Measurements from ENCODE around the gene PCDH9.

Gene PCDH9

DNA sequence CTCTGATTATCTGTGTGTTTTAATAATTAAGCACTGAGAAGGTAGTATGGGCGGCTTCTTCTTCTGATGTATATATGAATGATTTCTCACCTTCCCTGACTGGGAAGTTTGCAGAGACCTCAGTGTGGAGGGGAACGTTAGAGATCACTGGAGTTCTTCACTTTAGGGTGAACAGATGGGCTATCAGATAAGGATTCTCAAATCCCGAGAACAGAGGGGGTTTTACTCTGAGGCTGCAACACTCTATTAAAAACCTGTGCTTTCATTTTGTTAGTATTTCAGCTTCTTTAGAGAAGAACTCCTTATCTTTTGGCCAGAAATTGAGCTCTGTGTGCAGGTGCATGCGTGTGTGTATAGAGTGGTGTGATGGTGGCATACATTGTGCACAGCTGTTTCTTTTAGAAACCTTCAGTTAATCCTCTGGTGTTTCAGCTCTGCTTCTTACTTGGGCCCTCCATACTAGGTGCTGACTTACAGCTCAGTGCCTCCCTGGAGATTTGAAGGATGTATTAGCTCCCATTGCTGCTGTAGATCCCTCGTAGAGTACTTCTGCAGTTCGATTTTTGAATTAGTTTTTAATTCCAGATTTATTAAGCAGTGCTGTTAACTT is 45.3 kb upstream of the PCDH9 start:
- Histone ChIP-seq H3K27me3 (ENCODE audit: insufficient read depth, poor library complexity, severe bottlenecking) (no peaks in the 10 kb centered on the region), H3K27ac (replicated peaks) (no peak overlapping the region), H3K4me3 (replicated peaks; ENCODE audit: insufficient read depth, low read length) (no peak overlapping the region)
- TF ChIP-seq POLR2AphosphoS5 (IDR thresholded peaks at IDR 0.05; ENCODE audit: low read depth) (no peak), GABPA (IDR thresholded peaks at IDR 0.05; ENCODE audit: low read depth) (no peak), SPI1 (IDR thresholded peaks at IDR 0.05; ENCODE audit: borderline replicate concordance, low read depth) (no peak)
- TF ChIP-seq, protein P1, sequence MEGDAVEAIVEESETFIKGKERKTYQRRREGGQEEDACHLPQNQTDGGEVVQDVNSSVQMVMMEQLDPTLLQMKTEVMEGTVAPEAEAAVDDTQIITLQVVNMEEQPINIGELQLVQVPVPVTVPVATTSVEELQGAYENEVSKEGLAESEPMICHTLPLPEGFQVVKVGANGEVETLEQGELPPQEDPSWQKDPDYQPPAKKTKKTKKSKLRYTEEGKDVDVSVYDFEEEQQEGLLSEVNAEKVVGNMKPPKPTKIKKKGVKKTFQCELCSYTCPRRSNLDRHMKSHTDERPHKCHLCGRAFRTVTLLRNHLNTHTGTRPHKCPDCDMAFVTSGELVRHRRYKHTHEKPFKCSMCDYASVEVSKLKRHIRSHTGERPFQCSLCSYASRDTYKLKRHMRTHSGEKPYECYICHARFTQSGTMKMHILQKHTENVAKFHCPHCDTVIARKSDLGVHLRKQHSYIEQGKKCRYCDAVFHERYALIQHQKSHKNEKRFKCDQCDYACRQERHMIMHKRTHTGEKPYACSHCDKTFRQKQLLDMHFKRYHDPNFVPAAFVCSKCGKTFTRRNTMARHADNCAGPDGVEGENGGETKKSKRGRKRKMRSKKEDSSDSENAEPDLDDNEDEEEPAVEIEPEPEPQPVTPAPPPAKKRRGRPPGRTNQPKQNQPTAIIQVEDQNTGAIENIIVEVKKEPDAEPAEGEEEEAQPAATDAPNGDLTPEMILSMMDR (IDR thresholded peaks at IDR 0.05; ENCODE audit: insufficient read depth, low read length), result no peak
- TF ChIP-seq, protein P2, sequence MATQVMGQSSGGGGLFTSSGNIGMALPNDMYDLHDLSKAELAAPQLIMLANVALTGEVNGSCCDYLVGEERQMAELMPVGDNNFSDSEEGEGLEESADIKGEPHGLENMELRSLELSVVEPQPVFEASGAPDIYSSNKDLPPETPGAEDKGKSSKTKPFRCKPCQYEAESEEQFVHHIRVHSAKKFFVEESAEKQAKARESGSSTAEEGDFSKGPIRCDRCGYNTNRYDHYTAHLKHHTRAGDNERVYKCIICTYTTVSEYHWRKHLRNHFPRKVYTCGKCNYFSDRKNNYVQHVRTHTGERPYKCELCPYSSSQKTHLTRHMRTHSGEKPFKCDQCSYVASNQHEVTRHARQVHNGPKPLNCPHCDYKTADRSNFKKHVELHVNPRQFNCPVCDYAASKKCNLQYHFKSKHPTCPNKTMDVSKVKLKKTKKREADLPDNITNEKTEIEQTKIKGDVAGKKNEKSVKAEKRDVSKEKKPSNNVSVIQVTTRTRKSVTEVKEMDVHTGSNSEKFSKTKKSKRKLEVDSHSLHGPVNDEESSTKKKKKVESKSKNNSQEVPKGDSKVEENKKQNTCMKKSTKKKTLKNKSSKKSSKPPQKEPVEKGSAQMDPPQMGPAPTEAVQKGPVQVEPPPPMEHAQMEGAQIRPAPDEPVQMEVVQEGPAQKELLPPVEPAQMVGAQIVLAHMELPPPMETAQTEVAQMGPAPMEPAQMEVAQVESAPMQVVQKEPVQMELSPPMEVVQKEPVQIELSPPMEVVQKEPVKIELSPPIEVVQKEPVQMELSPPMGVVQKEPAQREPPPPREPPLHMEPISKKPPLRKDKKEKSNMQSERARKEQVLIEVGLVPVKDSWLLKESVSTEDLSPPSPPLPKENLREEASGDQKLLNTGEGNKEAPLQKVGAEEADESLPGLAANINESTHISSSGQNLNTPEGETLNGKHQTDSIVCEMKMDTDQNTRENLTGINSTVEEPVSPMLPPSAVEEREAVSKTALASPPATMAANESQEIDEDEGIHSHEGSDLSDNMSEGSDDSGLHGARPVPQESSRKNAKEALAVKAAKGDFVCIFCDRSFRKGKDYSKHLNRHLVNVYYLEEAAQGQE (IDR thresholded peaks at IDR 0.05; ENCODE audit: insufficient replicate concordance, low read depth), result no peak
- no peak for DNase-seq (ENCODE audit: low read depth in 1 of 2, low spot score in 1 of 2)

DNA sequence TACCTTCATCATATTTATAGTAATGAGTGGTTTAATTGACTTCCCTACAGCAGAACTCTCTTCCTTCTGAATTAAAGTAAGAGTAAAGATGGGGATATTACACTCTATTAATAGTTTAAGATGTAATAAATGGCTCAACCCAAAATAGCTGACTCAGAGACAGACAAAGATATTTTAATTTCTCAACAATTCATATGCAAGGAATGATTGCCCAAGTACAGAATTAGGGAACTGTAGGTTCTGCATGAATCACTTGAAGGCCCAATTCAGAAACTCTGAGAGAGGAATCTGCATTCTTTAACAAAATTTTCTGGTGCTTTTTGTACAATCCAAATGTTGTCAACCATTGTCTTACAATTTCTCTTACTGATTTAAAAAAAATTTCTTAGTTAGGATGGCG is 42.9 kb upstream of the PCDH9 start:
- TF ChIP-seq SPI1 (IDR thresholded peaks at IDR 0.05; ENCODE audit: borderline replicate concordance, low read depth) (no peak), GABPA (IDR thresholded peaks at IDR 0.05; ENCODE audit: low read depth) (no peak), POLR2AphosphoS5 (IDR thresholded peaks at IDR 0.05; ENCODE audit: low read depth) (no peak)
- TF ChIP-seq, protein P1 (IDR thresholded peaks at IDR 0.05; ENCODE audit: insufficient read depth, low read length), result no peak
- TF ChIP-seq, protein P2 (IDR thresholded peaks at IDR 0.05; ENCODE audit: insufficient replicate concordance, low read depth), result no peak
- DNase-seq (ENCODE audit: low read depth in 1 of 2, low spot score in 1 of 2), result no peak
- Histone ChIP-seq H3K27me3 (ENCODE audit: insufficient read depth, poor library complexity, severe bottlenecking) (no peaks in the 10 kb centered on the region), H3K27ac (replicated peaks) (no peak overlapping the region), H3K4me3 (replicated peaks; ENCODE audit: insufficient read depth, low read length) (no peak overlapping the region)

DNA sequence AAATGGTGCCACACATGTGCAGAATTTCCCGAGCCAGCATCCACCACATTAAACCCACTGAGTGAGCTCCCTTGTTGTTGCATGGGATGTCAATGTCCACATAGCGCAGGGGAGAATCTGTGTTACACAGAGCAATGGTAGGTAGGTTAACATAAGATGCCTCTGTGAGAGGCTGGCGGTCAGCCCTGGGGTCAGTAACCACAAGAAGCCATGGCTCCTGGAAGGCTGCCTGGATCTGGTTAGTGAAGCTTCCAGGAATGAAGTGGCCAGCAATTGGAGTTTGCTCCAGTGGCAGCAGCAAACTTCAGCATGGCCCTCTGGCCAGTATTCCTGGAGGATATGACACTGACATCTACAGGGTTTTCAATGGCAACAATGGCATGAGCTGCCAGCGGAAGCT is 37.0 kb upstream of the PCDH9 start:
- Histone ChIP-seq H3K27me3 (ENCODE audit: insufficient read depth, poor library complexity, severe bottlenecking) (no peaks in the 10 kb centered on the region), H3K4me3 (replicated peaks; ENCODE audit: insufficient read depth, low read length) (no peak overlapping the region), H3K27ac (replicated peaks) (no peak overlapping the region)
- DNase-seq (ENCODE audit: low read depth in 1 of 2, low spot score in 1 of 2), result no peak
- TF ChIP-seq, protein P2 (IDR thresholded peaks at IDR 0.05; ENCODE audit: insufficient replicate concordance, low read depth), result no peak
- TF ChIP-seq GABPA (IDR thresholded peaks at IDR 0.05; ENCODE audit: low read depth), result no peak
- no peak for TF ChIP-seq POLR2AphosphoS5 (IDR thresholded peaks at IDR 0.05; ENCODE audit: low read depth)
- TF ChIP-seq, protein P1 (IDR thresholded peaks at IDR 0.05; ENCODE audit: insufficient read depth, low read length), result no peak
- TF ChIP-seq SPI1 (IDR thresholded peaks at IDR 0.05; ENCODE audit: borderline replicate concordance, low read depth), result no peak
